Heart right ventricle (tissue), 16 donors: ENCODE data around the gene FAM174B. TPM values are rescaled to one million over a fixed set of nuclear protein-coding genes. Genes with fewer than 3 reads are reported as not detected.

Experiments
- ATAC-seq, 8 donors: fragments of 200-7000 bp; cut with Tn5 transposase; one replicate each; pipeline ENCODE4 v1.9.1; 2020; ENCODE audit warnings: mild to moderate bottlenecking in 8 of 8, moderate library complexity in 8 of 8, moderate number of reproducible peaks in 1 of 8
- DNase-seq, 2 donors: peaks; one replicate each; pipeline ENCODE4 v3.0.0-alpha.2; 2020
- H3K27ac ChIP-seq, 10 donors: fragments of 200-600 bp; sonication (generic) in 2 of 10; one replicate each; pipeline versions ENCODE4 v1.5.0 to v1.8.0; 2020 to 2022; ENCODE audit warnings: mild to moderate bottlenecking in 3 of 10
- H3K27me3 ChIP-seq, 7 donors: fragments of 200-600 bp; one replicate each; pipeline ENCODE4 v1.8.0; 2021 to 2022; ENCODE audit warnings: mild to moderate bottlenecking in 2 of 7
- H3K36me3 ChIP-seq, 9 donors: fragments of 200-600 bp; sonication (generic) in 1 of 9; one replicate each; pipeline versions ENCODE4 v1.5.0 to v1.8.0; 2020 to 2022; ENCODE audit warnings: mild to moderate bottlenecking in 2 of 9
- H3K4me1 ChIP-seq, 9 donors: fragments of 200-600 bp; sonication (generic) in 1 of 9; one replicate each; pipeline versions ENCODE4 v1.5.0 to v1.8.0; 2020 to 2022; ENCODE audit warnings: mild to moderate bottlenecking in 4 of 9
- H3K4me3 ChIP-seq, 10 donors: fragments of 200-600 bp; sonication (generic) in 2 of 10; one replicate each; pipeline versions ENCODE4 v1.5.0 to v1.8.0; 2020 to 2022; ENCODE audit warnings: mild to moderate bottlenecking in 7 of 10, moderate library complexity in 2 of 10
- H3K9me3 ChIP-seq, 11 donors: fragments of 200-600 bp in 10 of 11; sonication (generic) in 2 of 11; one replicate each; pipeline versions ENCODE4 v1.5.0 to v1.8.0; 2013 to 2022; ENCODE audit warnings: mild to moderate bottlenecking in 2 of 11, control low read depth in 1 of 11, moderate library complexity in 1 of 11
- WGBS, 2 donors: extraction: QIAGEN DNeasy Blood & Tissue Kit; methylation state at CpG; one replicate each; pipeline ENCODE4 v1.1.7; 2013; ENCODE audit warnings: inconsistent platforms in 1 of 2; 5-methylcytosine and 5-hydroxymethylcytosine counted together
- intact Hi-C, 10 donors: fragments of 100-400 bp; cut with DNase I; formaldehyde crosslinking; loops; one replicate each; pipeline versions ENCODE4 v1.11.1 to v1.14.2; 2022
- polyA plus RNA-seq, 2 donors: library from polyadenylated mRNA; stranded (reverse); fragments of 200-250 nt; gene quantifications; one replicate each; pipeline ENCODE4 v1.2.3, GENCODE V29; 2013
- total RNA-seq, 10 donors: library from RNA; stranded (reverse); fragmentation: NEBNext Ultra II Directional in 3 of 10; extraction: Animal tissue kit (Norgen Biotek cat#: 25700) in 3 of 10; gene quantifications; one replicate each; pipeline versions ENCODE4 v1.2.1 to v1.2.4, GENCODE V29; 2021 to 2023
- TF ChIP-seq, protein P1 (sequence below), 9 donors: fragments of 200-600 bp; sonication (generic) in 2 of 9; IDR thresholded peaks; one replicate each; pipeline versions ENCODE4 v1.5.0 to v1.8.0; 2021 to 2022; ENCODE audit warnings: antibody characterized with exemption in 9 of 9, mild to moderate bottlenecking in 5 of 9, moderate library complexity in 1 of 9
- donor health status: Arrhythmogenic right ventricular cardiomyopathy.
- donor health status: ischemic (EF 13 %, LVEDD 7.1; RV severe dilation, severe dysfunction).
- donor health status: healthy with polysubstance abuse.
- donor health status: DM: no; HTN: yes; CAD: no.
- donor health status: DM: no; HTN: no; CAD: no.
- donor health status: ischemic (EF 25% LVEDD 6.9; RV normal size, moderate dysfunction).
- donor health status: ischemic (EF 25% LVEDD 5.7; RV mildly dilated, moderate dysfunction).
- donor health status: healthy.
- donor health status: DM: yes; HTN: yes; CAD: no.
- donor health status: Ischemic cardiomyopathy.
- donor health status: ischemic (EF 35%, LVEDD 5.7; RV mildly dilated, moderate dysfunction).
- donor health status: nonischemic (EF 11% LVEDD 7.7; RV severe dilation, severe dysfunction).
- donor health status: DM: yes; HTN: yes; CAD: no.
- donor health status: PGD.
- donor health status: ischemic (EF 29% LVEDD 5.4; RV normal size, mild dysfunction).
- donor health status: nonischemic (EF 23%, LVEDD 6.1; RV moderate dilation, normal function).

FAM174B gene
- total and polyA plus RNA-seq, 12 donors: 6.1 to 16.9 (median 10.8) TPM

GRCh38 chr15:92602267-92602593 is 53.3 kb downstream of the FAM174B start:
- H3K36me3 ChIP-seq: no peaks in the 10 kb centered on the region
- ATAC-seq: no peak

GRCh38 chr15:92601592-92602266 is 53.8 kb downstream of the FAM174B start:
- no peaks in the 10 kb centered on the region for H3K36me3 ChIP-seq
- WGBS, 2 donors: 96% methylated on average over 3 of the region's 3 CpGs
- intact Hi-C loops: no loop called here
- DNase-seq (no peak), ATAC-seq (no peak)
- H3K4me3 ChIP-seq: no peak overlapping the region
- H3K27me3 ChIP-seq: no peaks in the 10 kb centered on the region
- TF ChIP-seq, protein P1, sequence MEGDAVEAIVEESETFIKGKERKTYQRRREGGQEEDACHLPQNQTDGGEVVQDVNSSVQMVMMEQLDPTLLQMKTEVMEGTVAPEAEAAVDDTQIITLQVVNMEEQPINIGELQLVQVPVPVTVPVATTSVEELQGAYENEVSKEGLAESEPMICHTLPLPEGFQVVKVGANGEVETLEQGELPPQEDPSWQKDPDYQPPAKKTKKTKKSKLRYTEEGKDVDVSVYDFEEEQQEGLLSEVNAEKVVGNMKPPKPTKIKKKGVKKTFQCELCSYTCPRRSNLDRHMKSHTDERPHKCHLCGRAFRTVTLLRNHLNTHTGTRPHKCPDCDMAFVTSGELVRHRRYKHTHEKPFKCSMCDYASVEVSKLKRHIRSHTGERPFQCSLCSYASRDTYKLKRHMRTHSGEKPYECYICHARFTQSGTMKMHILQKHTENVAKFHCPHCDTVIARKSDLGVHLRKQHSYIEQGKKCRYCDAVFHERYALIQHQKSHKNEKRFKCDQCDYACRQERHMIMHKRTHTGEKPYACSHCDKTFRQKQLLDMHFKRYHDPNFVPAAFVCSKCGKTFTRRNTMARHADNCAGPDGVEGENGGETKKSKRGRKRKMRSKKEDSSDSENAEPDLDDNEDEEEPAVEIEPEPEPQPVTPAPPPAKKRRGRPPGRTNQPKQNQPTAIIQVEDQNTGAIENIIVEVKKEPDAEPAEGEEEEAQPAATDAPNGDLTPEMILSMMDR (IDR thresholded peaks at IDR 0.05): no peak
- H3K9me3 ChIP-seq: no peaks in the 10 kb centered on the region
- H3K27ac ChIP-seq: no peak overlapping the region
- H3K4me1 ChIP-seq: peaks cover 0 to 9% (median 0%) of the 10 kb centered on the region in 9 donors

More at GRCh38 chr15:92602267-92602593, 53.3 kb downstream of the FAM174B start:
- Histone ChIP-seq H3K27me3 (no peaks in the 10 kb centered on the region), H3K27ac (no peak overlapping the region), H3K4me1 (peaks cover 0 to 8% (median 0%) of the 10 kb centered on the region in 9 donors), H3K9me3 (no peaks in the 10 kb centered on the region), H3K4me3 (no peak overlapping the region)
- WGBS, 2 donors: 92 to 99% methylated on average over 2 of the region's 2 CpGs
- TF ChIP-seq, protein P1 (IDR thresholded peaks at IDR 0.05): no peak
- no peak for DNase-seq
- intact Hi-C loops: no loop called here

DNA sequence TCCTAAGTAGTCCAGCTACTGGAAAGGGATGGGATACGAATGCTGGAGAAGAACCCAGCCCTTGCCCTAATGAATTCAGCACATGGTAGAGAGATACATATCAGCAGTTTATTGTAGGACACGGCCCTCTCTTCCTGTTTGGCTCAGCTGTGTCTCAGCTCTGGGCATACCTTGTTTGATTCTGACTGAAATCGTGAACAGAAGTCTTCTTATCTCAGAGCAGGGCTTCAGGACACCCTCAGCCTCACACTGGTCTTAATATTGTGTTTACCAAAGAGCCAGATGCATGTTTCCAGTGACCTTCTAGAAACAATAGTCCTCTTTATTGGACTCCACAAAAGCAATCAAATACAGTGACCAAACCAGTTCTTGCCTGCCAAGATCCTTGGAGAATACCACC is 54.7 kb downstream of the FAM174B start:
- intact Hi-C loops: no loop called here
- Histone ChIP-seq H3K9me3 (no peaks in the 10 kb centered on the region), H3K4me3 (no peak overlapping the region), H3K4me1 (peaks cover 0 to 9% (median 0%) of the 10 kb centered on the region in 9 donors), H3K27me3 (no peaks in the 10 kb centered on the region), H3K36me3 (no peaks in the 10 kb centered on the region), H3K27ac (no peak overlapping the region)
- 42 to 58% methylated on average over 3 of the region's 3 CpGs for WGBS, 2 donors
- DNase-seq (no peak), ATAC-seq (peak in 2 of 8 donors; percentile 22 to 39)
- TF ChIP-seq, protein P1 (IDR thresholded peaks at IDR 0.05): no peak

GRCh38 chr15:92599394-92599970 is 56.1 kb downstream of the FAM174B start:
- no peaks in the 10 kb centered on the region for H3K9me3 ChIP-seq
- 41 to 55% methylated on average over 4 of the region's 4 CpGs for WGBS, 2 donors
- no peaks in the 10 kb centered on the region for H3K36me3 ChIP-seq
- H3K4me1 ChIP-seq: peaks cover 0 to 9% (median 0%) of the 10 kb centered on the region in 9 donors
- DNase-seq (no peak), ATAC-seq (no peak)
- no peak overlapping the region for H3K27ac ChIP-seq
- intact Hi-C loops: loop anchor here in 3 of 10 donors (5.0 to 10.0 kb wide), 2 partner anchors 72 to 75 kb away; no protein-coding TSS in a partner anchor
- no peak overlapping the region for H3K4me3 ChIP-seq
- TF ChIP-seq, protein P1 (IDR thresholded peaks at IDR 0.05): no peak
- no peaks in the 10 kb centered on the region for H3K27me3 ChIP-seq
